ENCODE results near the gene TPSD1. TPM values are rescaled to one million over a fixed set of nuclear protein-coding genes. Genes with fewer than 3 reads are reported as not detected.
"Not testable (repeated sequence)": the region's sequence is repeated elsewhere in the genome, so short reads cannot be mapped to it uniquely, and the experiment has no call there.

The TPSD1 gene
- total RNA-seq, 1 donor from 2014 or later, result not detected

DNA sequence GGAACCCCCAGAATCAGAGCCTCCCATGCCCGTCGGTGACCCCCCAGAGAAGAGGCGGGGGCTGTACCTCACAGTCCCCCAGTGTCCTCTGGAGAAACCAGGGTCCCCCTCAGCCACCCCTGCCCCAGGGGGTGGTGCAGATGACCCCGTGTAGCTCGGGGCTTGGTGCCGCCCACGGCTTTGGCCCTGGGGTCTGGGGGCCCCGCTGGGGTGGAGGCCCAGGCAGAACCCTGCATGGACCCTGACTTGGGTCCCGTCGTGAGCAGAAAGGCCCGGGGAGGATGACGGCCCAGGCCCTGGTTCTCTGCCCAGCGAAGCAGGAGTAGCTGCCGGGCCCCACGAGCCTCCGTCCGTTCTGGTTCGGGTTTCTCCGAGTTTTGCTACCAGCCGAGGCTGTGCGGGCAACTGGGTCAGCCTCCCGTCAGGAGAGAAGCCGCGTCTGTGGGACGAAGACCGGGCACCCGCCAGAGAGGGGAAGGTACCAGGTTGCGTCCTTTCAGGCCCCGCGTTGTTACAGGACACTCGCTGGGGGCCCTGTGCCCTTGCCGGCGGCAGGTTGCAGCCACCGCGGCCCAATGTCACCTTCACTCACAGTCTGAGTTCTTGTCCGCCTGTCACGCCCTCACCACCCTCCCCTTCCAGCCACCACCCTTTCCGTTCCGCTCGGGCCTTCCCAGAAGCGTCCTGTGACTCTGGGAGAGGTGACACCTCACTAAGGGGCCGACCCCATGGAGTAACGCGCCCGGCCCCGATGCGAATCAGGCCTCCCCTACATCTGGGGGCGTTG, 34.8 kb upstream of the TPSD1 start:
- no peak for DNase-seq (ENCODE audit: low read depth in 2 of 2)

DNA sequence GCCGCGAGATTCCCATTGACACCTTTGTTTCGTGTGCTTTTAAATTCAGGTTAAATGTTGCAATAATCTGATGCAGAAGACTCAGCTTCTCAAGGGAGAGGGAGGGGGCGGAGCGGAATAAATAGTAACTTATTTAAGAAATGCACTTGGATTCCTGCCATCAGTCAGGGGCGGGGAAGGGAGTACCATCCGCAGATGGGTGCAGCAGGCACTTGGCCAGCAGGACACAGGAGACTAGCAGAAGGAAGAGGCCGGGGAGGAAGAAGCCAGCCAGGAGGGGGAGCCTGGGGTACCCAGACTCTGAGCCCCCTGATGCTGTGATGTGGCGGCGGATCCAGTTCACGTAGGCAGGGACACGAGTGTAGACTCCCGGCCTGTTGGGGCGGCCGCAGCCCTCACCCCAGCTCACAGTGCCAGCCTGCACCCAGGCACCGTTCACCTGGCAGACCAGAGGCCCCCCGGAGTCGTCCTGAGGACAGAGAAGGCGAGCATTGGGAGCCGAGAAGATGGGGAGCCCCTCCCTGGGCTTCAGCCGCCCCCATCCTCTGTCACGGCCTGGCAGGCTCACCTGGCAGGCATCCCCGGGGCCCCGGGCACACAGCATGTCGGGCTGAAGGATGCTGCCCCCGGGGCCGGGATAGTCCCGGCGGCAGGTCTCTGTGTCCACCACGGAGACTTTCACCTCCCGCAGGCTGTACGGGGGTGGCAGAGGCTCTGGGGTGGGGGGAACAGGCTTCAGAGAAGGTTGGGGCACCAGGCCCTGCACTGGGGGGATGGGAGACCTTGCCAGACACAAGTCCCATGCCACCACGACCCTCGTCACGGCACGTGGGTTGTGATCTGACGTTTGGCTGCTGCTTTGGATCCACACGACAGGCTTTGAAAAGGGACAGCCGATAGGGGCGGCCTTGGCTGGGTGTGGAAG, 34.0 kb upstream of the TPSD1 start:
- no peak for DNase-seq (ENCODE audit: low read depth in 2 of 2)

DNA sequence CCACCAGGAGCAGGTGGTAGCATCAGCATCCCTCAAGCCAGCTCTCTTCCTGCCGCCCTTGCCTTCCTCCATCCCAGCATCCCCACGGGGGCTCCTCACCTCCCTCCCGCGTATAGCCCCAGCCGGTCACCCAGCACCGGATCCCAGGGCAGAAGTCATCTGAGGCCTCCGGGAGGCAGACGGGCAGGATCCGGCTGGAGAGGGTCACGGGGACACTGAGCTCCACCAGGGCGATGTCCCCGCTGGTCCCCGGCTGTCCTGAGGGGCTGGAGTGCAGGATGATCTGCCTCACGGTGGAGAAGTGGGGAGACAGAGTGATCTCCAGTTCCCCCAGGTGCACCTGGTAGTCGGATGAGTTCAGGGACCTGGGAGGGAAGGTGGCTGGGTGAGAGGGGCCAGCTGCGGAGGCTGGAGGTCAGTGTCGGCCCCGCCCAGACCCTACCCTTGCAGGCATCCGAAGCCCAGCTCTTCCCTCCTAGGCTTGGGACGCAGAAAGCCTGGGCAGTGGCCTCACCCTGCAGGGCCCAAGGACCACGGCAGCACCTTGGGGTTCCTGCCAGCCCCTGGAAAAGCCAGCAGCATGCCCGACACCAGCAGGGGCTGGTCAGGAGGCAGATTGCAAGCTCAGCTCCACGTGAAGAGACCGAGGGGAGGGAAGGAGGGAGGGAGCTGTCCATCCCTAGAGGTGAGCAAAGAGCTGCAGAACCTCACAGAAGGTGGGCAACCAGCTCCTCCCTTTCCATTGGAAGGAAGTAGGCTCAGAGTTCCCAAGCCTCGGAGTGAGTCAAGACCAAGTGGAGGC, 33.1 kb upstream of the TPSD1 start:
- DNase-seq (ENCODE audit: low read depth in 2 of 2), result no peak

DNA sequence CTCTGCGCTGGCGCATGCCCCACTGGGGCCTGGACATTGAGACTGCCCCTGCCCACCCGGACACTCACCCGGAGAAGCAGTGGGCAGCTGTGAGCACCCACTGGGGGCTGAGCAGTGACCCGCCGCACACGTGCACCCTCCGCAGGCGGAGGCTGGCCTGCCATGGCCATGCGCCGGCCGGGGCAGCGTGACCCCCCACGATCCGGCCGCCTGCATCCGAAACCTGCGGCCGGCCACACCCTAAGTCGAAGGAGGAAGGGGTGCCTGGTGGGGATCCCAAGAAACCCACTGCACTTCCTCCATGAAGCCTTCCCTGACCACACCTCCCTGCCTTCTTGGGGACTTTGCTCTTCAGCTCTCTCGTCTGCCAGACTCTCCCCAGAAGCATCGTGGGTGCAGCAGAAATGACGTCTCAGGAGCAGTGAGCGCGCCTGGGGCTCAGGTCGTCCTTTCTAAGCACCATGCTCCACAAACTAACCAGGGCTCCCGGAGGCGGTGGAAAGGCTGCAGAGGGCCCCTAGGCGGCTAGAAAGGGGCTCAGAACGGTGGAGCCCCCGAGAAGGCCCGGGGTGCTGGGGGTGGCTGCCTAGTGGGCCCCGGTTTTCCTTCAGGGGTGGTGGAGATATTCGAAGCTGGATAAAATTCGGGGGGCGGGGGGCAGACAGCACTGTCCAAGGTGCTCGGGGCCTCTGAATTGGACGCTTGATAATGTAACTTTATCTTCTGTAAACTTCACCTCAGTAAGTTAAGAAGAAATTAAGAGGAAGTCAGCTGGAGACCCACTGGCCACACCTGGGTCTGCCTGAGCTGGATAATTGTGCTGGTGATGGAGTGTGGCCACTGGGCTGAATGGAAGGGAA, 32.3 kb upstream of the TPSD1 start:
- no peak for DNase-seq (ENCODE audit: low read depth in 2 of 2)

DNA sequence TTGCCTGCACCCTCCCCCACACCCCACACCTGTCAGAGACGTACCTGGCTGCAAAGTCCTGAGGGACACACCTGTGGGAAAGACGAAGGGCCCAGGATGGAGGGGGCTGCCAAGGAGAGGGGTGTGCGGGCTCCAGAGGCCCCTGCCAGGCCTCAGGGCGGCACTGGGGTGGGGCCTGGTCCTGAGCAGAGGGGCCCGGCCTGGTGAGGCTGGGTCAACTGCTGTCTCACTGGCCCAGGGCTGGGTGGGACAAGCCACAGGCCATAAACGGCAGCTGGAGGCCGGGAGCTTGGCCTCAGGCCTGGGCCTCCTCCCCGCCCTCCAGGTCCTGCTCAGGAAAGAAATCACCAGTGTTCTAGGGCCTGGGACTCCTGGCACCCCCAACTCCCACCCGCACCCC, 31.3 kb upstream of the TPSD1 start:
- no peak for DNase-seq (ENCODE audit: low read depth in 2 of 2)

DNA sequence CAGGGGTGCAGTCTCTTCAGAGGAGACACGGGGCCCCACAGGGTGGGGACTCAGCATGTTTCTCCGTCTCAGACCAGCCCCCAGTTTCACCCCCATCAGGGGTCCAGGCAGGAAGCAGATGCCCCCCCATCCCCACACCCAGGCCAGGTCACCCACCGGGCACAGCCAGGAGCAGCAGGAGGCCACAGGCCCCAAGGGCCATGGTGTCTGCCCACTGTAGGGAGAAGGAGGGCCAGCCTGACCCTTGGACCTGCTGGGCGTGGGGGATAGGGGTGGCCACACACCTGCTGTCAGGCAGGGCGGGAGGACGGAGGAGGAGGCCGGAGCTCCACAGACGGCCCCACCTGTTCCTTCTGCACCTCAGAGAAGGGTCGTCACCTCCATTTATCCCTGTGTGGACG, 30.8 kb upstream of the TPSD1 start, which contains the start of gene TPSG1:
TPSG1 (minus strand) TSS at position 218 of the 401 bp plus-strand sequence; CDS start at position 202, 16 bp downstream.
- DNase-seq (ENCODE audit: low read depth in 2 of 2), result no peak

DNA sequence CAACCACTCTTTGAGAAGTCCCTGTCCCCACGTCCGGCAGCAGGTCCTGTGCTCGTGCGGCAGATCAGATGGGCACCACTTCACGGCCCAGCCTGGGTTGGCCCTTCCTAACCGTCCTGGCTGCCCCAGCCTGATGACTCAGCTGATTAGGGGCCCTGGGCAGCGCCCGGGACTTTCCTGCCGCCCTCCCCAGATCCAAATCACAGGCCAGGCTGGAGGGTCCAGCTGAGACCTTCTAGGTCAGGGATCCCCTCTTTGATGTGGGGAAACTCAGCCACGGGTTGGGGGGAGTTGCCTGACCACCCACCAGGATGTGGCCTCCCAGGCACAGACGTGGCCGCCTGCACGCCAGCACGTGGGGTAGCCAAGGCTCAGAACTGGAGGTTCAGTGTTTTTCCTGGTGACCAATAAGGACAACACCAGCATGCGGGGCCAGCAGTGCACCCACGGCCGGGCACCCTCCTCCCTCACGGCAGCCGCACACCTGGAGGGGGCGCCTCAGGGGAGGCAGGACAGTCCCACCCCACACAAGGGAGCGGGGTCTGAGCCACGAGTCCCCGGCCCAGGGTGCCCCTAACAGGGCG, 30.0 kb upstream of the TPSD1 start:
- not testable (repeated sequence) for DNase-seq (ENCODE audit: low read depth in 2 of 2)

DNA sequence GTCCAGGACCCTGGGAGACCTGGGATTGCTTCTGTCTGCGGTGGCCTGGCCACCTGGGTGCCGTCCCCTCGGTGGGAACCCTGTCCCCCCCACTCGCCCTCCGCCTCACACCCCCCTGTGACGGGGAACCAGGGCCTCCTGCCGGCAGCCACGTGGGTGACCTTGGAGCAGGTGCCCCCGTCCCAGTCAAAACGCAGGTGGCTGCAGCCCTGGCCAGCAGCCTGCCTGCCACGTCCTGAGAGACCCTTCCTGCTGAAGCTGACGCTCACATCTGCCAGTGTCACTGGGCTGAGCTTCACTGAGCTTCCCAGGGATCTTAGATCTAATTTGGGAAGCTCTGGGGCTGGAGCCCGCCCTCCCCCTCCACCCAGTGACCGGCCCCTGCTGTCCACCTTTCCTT, 29.2 kb upstream of the TPSD1 start:
- DNase-seq (ENCODE audit: low read depth in 2 of 2), result not testable (repeated sequence)

DNA sequence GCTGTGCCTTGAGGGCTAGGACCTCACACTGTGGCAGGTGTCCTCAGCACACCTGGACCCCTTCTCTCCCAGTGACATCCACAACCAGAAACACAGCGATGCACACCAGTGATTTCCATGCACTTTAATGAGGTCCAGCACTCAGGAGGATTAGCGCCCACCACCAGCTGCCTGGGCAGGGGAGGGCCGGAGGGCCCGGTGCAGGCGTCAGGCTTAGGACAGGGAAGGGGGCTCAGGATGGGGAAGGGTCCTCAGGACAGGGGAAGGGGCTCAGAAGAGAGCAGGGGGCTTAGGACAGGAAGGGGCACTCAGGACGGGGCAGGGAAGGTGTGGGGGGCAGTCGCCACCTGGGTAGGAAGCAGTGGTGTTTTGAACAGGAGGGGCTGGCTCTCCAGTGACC, 27.6 kb upstream of the TPSD1 start:
- not testable (repeated sequence) for DNase-seq (ENCODE audit: low read depth in 2 of 2)

DNA sequence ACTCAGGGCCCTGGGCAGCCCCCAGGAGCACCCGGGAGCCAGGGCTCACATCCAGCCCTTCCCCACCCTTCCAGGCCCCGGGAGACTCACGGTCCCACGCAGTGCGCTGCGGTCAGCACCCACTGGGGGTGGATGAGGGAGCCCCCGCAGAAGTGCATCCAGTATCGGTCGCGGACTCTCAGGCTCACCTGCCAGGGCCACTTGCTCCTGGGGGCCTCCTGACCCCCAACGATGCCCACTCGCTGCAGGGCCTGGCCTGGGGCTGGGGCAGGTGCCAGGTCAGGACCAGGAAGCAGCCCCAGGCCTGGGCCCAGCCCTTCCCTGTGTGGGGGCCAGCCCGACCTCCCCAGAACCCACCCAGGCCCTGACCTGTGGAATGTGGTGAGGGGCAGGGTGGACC, 26.4 kb upstream of the TPSD1 start:
- DNase-seq (ENCODE audit: low read depth in 2 of 2), result not testable (repeated sequence)

DNA sequence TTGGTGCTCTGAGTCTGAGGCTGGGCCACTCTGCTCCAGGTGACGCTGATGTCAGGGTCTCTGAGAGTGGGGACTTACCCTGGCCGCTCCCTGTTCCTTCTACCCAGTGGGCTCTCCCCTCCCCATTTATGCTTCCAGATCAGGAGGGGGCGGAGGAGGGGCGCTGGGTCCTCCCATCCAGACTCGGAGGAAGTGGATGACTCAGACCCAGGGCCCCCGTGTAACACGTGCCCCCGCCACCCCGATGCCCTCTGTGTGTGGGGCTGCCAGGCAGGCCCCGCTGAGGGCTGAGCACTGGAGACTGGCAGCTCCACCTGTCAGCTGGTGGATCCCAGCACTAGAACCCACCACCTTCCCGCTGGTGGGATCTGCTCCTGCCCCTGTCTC, 25.8 kb upstream of the TPSD1 start, which contains the start of gene TPSB2:
TPSB2 (minus strand) TSS at position 101 of the 387 bp plus-strand sequence. CDS start 233 bp downstream, outside the sequence.
- not testable (repeated sequence) for DNase-seq (ENCODE audit: low read depth in 2 of 2)

DNA sequence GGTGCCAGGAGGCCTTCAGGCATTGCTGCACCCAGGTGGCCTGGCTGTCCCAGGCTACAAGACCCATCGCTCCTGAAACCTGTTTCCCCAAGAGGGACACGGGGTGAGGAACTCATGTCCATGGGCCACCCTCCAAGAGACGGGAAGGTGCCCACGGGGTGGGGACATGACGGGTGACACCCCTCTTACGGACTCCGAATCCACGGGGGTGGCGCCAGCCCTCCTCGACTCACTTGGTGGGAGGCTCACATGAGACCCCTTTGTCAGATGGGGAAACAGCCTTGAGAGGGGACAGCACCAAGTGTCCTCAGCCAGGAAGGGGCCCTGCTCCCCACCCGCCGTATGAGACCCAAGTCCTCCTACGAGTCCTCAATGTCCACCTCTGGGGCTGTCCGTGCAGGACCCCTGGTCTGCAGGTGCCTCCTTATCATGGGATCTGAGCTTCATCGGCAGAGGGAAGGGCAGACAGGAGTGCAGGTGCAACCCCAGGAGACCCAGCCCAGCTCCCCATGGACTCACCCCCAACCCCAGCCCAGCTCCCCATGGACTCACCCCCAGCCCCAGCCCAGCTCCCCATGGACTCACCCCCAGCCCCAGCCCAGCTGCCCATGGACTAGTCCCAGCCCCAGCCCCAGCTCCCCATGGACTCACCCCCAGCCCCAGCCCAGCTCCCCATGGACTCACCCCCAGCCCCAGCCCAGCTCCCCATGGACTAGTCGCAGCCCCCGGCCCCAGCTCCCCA, 25.2 kb upstream of the TPSD1 start:
- not testable (repeated sequence) for DNase-seq (ENCODE audit: low read depth in 2 of 2)

DNA sequence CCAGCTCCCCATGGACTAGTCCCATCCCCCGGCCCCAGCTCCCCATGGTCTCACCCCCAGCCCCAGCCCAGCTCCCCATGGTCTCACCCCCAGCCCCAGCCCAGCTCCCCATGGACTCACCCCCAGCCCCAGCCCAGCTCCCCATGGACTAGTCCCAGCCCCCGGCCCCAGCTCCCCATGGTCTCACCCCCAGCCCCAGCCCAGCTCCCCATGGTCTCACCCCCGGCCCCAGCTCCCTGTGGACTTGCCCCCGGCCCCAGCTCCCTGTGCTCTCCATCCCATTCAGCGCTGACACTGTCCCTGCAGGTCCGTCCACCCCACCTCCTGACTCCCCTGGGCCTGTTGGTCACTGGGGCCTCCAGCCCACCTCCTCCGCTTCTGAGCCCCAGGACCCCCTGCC, 24.6 kb upstream of the TPSD1 start:
- not testable (repeated sequence) for DNase-seq (ENCODE audit: low read depth in 2 of 2)

DNA sequence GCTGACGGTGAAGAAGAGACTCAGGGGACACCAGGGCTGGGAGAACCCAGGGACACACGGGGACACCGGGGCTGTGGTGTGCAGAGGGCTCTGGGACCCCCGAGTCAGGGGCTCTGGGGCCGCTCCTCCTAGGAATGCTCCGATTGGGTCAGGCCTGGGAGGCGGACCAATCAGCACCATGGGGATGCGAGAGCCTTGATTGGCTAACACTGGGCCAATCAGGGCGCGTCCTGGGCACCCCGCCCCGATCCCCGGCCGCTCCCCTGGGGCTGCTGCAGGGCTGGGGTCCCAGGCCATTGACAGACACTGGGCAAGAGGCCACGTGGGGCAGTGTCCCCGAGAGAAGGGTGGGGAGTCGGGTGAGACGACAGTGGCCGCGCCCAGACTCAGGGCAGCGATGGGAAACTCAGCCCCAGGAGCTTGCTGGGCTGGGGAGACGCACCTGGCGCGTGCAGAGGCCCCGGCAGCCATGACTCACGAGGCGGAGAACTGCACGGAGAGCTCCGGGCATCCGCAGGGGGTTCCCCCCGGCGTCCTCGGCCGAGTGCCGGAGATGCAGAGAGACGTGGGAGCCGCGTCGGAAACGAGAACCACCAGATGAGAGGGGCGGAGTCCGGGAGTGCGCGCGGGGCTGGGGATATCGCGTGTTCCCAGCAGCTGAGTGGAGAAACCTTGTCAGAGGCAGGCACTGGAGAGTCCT, 23.7 kb upstream of the TPSD1 start:
- DNase-seq (ENCODE audit: low read depth in 2 of 2), result not testable (repeated sequence)

DNA sequence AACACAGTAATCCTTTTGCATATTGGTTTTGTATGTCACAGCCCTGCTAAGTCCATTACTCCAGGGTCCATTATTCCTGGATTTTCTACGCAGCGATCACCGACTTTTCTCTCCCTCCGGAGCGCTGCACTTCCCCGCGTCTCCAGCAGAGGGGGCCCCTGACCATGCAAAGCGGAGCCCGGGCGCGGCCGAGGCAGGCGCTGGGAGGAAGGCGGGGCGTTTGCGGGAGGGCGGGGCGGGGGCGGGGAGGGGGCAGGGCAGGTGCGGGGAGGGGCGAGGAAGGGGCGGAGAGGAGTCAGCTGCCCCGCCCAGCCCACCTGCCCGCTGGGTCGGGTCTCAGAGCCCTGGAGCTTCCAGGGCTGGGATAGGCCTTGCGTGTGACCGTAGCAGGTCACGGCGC, 19.2 kb upstream of the TPSD1 start:
- not testable (repeated sequence) for DNase-seq (ENCODE audit: low read depth in 2 of 2)

DNA sequence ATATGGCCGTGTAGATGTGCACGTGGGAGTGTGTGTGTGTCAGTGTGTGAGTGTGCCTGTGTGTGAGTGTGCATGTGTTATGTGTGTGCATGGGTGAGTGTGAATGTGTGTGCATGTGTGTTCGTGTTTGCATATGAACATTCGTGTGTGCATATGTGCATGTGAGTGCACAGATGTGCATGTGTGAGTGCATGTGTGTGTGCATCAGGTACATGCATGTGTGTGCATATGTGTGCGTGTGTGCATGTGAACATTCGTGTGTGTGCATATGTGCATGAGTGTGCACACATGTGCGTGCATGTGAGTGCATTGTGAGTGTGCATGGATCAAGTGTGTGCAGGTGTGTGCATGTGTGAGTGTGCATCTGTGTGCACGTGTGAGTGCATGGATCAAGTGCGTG, 17.9 kb upstream of the TPSD1 start:
- no peak for DNase-seq (ENCODE audit: low read depth in 2 of 2)

DNA sequence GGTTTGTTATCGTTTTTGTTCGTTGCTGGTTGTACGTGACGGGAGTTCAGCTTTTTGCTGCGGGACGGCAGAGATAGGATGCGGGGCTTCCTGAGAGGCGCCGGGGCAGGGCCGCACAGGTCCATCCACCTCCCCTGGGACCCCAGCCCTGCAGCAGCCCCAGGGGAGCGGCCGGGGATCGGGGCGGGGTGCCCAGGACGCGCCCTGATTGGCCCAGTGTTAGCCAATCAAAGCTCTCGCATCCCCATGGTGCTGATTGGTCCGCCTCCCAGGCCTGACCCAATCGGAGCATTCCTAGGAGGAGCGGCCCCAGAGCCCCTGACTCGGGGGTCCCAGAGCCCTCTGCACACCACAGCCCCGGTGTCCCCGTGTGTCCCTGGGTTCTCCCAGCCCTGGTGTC, 17.0 kb upstream of the TPSD1 start:
- DNase-seq (ENCODE audit: low read depth in 2 of 2), result not testable (repeated sequence)

DNA sequence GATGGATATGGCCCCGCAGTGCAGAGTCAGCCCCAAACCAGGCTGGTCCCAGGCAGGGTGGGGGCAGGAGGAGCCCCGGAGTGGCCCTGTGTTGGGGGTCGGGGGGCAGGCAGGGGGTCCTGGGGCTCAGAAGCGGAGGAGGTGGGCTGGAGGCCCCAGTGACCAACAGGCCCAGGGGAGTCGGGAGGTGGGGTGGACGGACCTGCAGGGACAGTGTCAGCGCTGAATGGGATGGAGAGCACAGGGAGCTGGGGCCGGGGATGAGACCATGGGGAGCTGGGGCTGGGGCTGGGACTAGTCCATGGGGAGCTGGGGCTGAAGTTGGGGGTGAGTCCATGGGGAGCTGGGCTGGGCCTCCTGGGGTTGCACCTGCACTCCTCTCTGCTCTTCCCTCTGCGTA, 16.3 kb upstream of the TPSD1 start:
- not testable (repeated sequence) for DNase-seq (ENCODE audit: low read depth in 2 of 2)

DNA sequence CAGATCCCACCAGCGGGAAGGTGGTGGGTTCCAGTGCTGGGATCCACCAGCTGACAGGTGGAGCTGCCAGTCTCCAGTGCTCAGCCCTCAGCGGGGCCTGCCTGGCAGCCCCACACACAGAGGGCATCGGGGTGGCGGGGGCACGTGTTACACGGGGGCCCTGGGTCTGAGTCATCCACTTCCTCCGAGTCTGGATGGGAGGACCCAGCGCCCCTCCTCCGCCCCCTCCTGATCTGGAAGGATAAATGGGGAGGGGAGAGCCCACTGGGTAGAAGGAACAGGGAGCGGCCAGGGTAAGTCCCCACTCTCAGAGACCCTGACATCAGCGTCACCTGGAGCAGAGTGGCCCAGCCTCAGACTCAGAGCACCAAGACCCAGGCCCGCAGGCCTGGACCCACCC, 15.4 kb upstream of the TPSD1 start, which contains the start of gene TPSAB1:
TPSAB1 (plus strand) TSS at position 270 of the 400 bp plus-strand sequence. CDS start 234 bp downstream, outside the sequence.
- DNase-seq (ENCODE audit: low read depth in 2 of 2), result not testable (repeated sequence)

Data from dermis microvascular lymphatic vessel endothelial cell (primary cell).